Left hindlimb (tissue), 1 donor: Measurements from ENCODE around the gene FES.
A peak's percentile ranks its signal among the peaks of the same experiment; 100 is the strongest.
"Not testable (repeated sequence)": the region's sequence is repeated elsewhere in the genome, so short reads cannot be mapped to it uniquely, and the experiment has no call there.

Source experiments
- DNase-seq: peaks from one replicate; pipeline ENCODE4 v3.0.0-alpha.2; 2018

Gene FES

GRCh38 chr15:90883976-90884718 is at the start of gene FES:
Gene FES (plus strand): TSS chr15:90884504. CDS start chr15:90885046, 542 bp downstream.
- DNase-seq = peak; percentile 85

- no peak for DNase-seq
Observed at GRCh38 chr15:90834626-90835025, 49.7 kb upstream of the FES start.

GRCh38 chr15:90836296-90836871 is 47.9 kb upstream of the FES start:
- no peak for DNase-seq

GRCh38 chr15:90837094-90837493 is 47.2 kb upstream of the FES start:
- no peak for DNase-seq

GRCh38 chr15:90838139-90838538 is 46.2 kb upstream of the FES start:
- no peak for DNase-seq

- no peak for DNase-seq
Observed at GRCh38 chr15:90838544-90838943, 45.8 kb upstream of the FES start.

- no peak for DNase-seq
Observed at GRCh38 chr15:90839187-90840071, 44.9 kb upstream of the FES start.

GRCh38 chr15:90840157-90840855 is 44.0 kb upstream of the FES start:
- no peak for DNase-seq

GRCh38 chr15:90840954-90841353 is 43.4 kb upstream of the FES start:
- DNase-seq = no peak

GRCh38 chr15:90844696-90845095 is 39.6 kb upstream of the FES start:
- no peak for DNase-seq

GRCh38 chr15:90845201-90845949 is 38.9 kb upstream of the FES start:
- no peak for DNase-seq

- DNase-seq = not testable (repeated sequence)
Observed at GRCh38 chr15:90849424-90849823, 34.9 kb upstream of the FES start.

- no peak for DNase-seq
Observed at GRCh38 chr15:90851114-90851513, 33.2 kb upstream of the FES start.

GRCh38 chr15:90851940-90852339 is 32.4 kb upstream of the FES start:
- no peak for DNase-seq

- DNase-seq = no peak
Observed at GRCh38 chr15:90855139-90855538, 29.2 kb upstream of the FES start.

GRCh38 chr15:90857337-90857736 is 27.0 kb upstream of the FES start:
- no peak for DNase-seq

GRCh38 chr15:90857883-90858443 is 26.3 kb upstream of the FES start:
- DNase-seq = no peak

GRCh38 chr15:90859234-90860131 is 24.8 kb upstream of the FES start:
- no peak for DNase-seq

GRCh38 chr15:90860450-90860849 is 23.9 kb upstream of the FES start:
- no peak for DNase-seq

GRCh38 chr15:90860942-90861675 is 23.2 kb upstream of the FES start:
- DNase-seq = no peak
